Activated CD4-positive, alpha-beta T cell treated with anti-CD3 and anti-CD28 coated beads, Interleukin-2, amount 50 U/mL, for 24 hours (primary cell): ENCODE measurements around the gene LCN6.

Experiments
- DNase-seq, 2 donors: peaks; one replicate each; pipeline ENCODE4 v3.0.0-alpha.2; 2020; ENCODE audit warnings: low read depth in 1 of 2, low spot score in 1 of 2

The LCN6 gene

DNA sequence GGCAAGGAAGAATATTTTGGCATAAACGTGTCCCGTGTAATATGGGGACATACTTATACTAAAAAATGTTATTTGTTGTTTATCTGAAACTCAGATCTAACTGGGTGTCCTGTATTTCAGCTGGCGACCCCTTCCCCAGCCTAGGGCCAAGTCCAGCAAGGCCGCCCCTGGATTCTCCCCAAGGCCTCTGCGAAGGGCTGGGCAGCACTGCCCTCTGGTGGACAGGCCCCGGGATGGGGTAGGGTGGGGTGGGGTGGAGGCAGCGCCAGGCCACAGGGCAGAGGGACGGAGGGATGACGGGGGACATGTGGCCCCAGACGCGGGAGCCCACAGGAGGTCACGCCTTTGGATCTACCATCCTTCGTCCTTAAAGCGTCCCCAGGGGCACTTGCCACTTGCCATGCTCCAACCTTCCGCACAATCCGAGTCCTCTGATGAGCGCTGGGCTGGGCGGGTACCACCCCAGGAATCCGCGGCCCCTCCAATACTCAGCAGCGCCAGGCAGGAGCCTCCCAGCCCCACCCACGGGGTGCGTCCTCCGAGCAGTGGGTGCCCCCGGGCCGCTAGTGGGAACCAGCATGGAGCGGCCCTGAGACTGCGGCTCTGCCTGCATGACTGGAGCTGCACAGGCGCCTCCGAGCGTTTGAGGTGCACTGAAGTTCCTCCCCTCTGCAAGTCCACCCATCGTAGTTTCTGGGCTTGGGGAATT is 54.0 kb downstream of the LCN6 start:
- DNase-seq, result no peak
